ENCODE measurements around the gene TFCP2. TPM values are rescaled to one million over a fixed set of nuclear protein-coding genes. Genes with fewer than 3 reads are reported as not detected.

The TFCP2 gene
- polyA plus RNA-seq, 3 donors, result 7.1 to 25.4 (median 14.2) TPM

DNA sequence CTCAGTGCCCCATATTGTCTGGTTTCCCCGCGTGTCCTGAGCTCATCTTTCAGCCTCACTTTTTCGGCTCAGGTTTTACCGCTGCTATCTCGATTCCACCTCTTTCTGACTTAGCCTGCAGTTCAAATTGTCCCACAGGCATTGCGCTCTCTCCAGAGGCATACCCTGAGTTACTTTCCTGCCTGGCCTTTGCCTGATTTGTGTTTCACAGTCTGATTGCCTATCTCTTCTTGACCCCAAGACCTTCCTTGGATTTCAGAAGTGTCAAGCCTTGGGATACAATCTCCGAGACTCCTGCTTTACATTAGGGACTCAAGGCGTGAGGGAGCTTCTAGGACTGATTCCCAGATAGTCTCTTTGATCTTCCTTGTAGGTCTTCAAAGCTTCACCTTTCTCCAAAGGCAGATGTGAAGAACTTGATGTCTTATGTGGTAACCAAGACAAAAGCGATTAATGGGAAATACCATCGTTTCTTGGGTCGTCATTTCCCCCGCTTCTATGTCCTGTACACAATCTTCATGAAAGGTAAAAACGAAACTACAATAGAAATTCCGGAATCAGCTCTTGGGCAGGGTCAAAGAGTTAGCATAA lies 124.2 kb downstream of the TFCP2 start:
- DNase-seq, result no peak
- Mint-ChIP-seq H3K9me3 (peaks cover 0 to 3% (median 0%) of the 10 kb centered on the region in 7 donors), H3K27me3 (ENCODE audit: low read depth in 3 of 3) (peaks cover 0 to 2% (median 0%) of the 10 kb centered on the region in 3 donors), H3K36me3 (peaks cover 22 to 26% of the 10 kb centered on the region in 2 donors), H3K27ac (peak overlapping the region; percentile 87 to 97 (median 94)), H3K4me3 (peak overlapping the region; percentile 93 to 98), H3K4me1 (peaks cover 19% of the 10 kb centered on the region)
- Histone ChIP-seq H3K4me1 (ENCODE audit: control insufficient read depth in 1 of 2, insufficient read depth in 2 of 2, low read length in 2 of 2) (peaks cover 18 to 22% of the 10 kb centered on the region in 2 donors), H3K4me3 (replicated peaks in 1 of 3; ENCODE audit: low read depth in 2 of 3, low read length in 3 of 3) (peak overlapping the region; percentile 67 to 88 (median 85)), H3K79me2 (ENCODE audit: insufficient read depth, low read length) (peaks cover 19% of the 10 kb centered on the region), H2AFZ (ENCODE audit: insufficient read depth, low read depth, low read length, poor library complexity, severe bottlenecking) (peak overlapping the region; percentile 94), H3K36me3 (replicated peaks in 1 of 2; ENCODE audit: control insufficient read depth in 1 of 2, insufficient read depth in 2 of 2, low read length in 2 of 2) (peaks cover 18 to 31% of the 10 kb centered on the region in 2 donors), H3K9me3 (replicated peaks in 1 of 2; ENCODE audit: control insufficient read depth in 1 of 2, insufficient read depth in 1 of 2, low read length in 2 of 2) (no peaks in the 10 kb centered on the region), H3K9ac (ENCODE audit: insufficient read depth, low read length, poor library complexity, severe bottlenecking) (peak overlapping the region; percentile 69), H4K20me1 (ENCODE audit: insufficient read depth, low read length) (no peaks in the 10 kb centered on the region), H3K4me2 (replicated peaks; ENCODE audit: extremely low read depth, low read length, poor library complexity, severe bottlenecking) (peak overlapping the region; percentile 86), H3K27ac (ENCODE audit: low read depth in 1 of 2, low read length in 2 of 2) (peak overlapping the region; percentile 90), H3K27me3 (ENCODE audit: control insufficient read depth in 2 of 2, insufficient read depth in 2 of 2, low read length in 2 of 2) (no peaks in the 10 kb centered on the region)
- intact Hi-C loops (cut with micrococcal nuclease), result loop anchor here (5.0 to 10.0 kb wide), 5 partner anchors 124 to 296 kb away; partner anchors contain the start of genes TFCP2 (in 2 of the 2), ATF1 (in 1 of the 2) and CELA1 (in 1 of the 2)
- 20% methylated on average over 8 of the region's 14 CpGs for WGBS (ENCODE audit: insufficient coverage)
- no peak for TF ChIP-seq CTCF (IDR thresholded peaks at IDR 0.05)

- Histone ChIP-seq H3K9ac (ENCODE audit: insufficient read depth, low read length, poor library complexity, severe bottlenecking) (peak within 1 kb of the TSS; percentile 69), H3K4me3 (replicated peaks in 1 of 3; ENCODE audit: low read depth in 2 of 3, low read length in 3 of 3) (peak within 1 kb of the TSS; percentile 67 to 88 (median 85)), H3K79me2 (ENCODE audit: insufficient read depth, low read length) (peaks cover 19% of the 10 kb centered on the region), H3K4me1 (ENCODE audit: control insufficient read depth in 1 of 2, insufficient read depth in 2 of 2, low read length in 2 of 2) (peaks cover 18 to 22% of the 10 kb centered on the region in 2 donors), H3K36me3 (replicated peaks in 1 of 2; ENCODE audit: control insufficient read depth in 1 of 2, insufficient read depth in 2 of 2, low read length in 2 of 2) (peaks cover 10 to 22% of the 10 kb centered on the region in 2 donors), H2AFZ (ENCODE audit: insufficient read depth, low read depth, low read length, poor library complexity, severe bottlenecking) (peak within 1 kb of the TSS; percentile 94), H4K20me1 (ENCODE audit: insufficient read depth, low read length) (no peaks in the 10 kb centered on the region), H3K27ac (ENCODE audit: low read depth in 1 of 2, low read length in 2 of 2) (peak within 1 kb of the TSS; percentile 90), H3K4me2 (replicated peaks; ENCODE audit: extremely low read depth, low read length, poor library complexity, severe bottlenecking) (peak within 1 kb of the TSS; percentile 86), H3K27me3 (ENCODE audit: control insufficient read depth in 2 of 2, insufficient read depth in 2 of 2, low read length in 2 of 2) (no peaks in the 10 kb centered on the region), H3K9me3 (replicated peaks in 1 of 2; ENCODE audit: control insufficient read depth in 1 of 2, insufficient read depth in 1 of 2, low read length in 2 of 2) (no peaks in the 10 kb centered on the region)
- Mint-ChIP-seq H3K4me1 (peaks cover 19% of the 10 kb centered on the region), H3K36me3 (peaks cover 13 to 18% of the 10 kb centered on the region in 2 donors), H3K4me3 (peak within 1 kb of the TSS; percentile 93 to 98), H3K9me3 (peaks cover 0 to 3% (median 0%) of the 10 kb centered on the region in 7 donors), H3K27me3 (ENCODE audit: low read depth in 3 of 3) (peaks cover 0 to 5% (median 0%) of the 10 kb centered on the region in 3 donors), H3K27ac (peak within 1 kb of the TSS; percentile 87 to 97 (median 94))
- intact Hi-C loops (cut with micrococcal nuclease), result loop anchor here (5.0 to 10.0 kb wide), 5 partner anchors 124 to 297 kb away; partner anchors contain the start of genes TFCP2 (in 2 of the 2), ATF1 (in 1 of the 2) and CELA1 (in 1 of the 2)
- under 1% methylated on average over 46 of the region's 51 CpGs for WGBS (ENCODE audit: insufficient coverage)
- peak; percentile 94 to 98 (median 97) for DNase-seq
- peak; percentile 92 for TF ChIP-seq CTCF (IDR thresholded peaks at IDR 0.05)
Measured at GRCh38 chr12:51047655-51048540, 125.0 kb downstream of the TFCP2 start, which contains the start of gene LETMD1. LETMD1 (plus strand) TSS chr12:51048327; CDS start chr12:51048357, 30 bp downstream.
